HG02885 (cell line): ENCODE data around the gene TPPP.
A peak's percentile ranks its signal among the peaks of the same experiment; 100 is the strongest.
"Not testable (repeated sequence)": the region's sequence is repeated elsewhere in the genome, so short reads cannot be mapped to it uniquely, and the experiment has no call there.

Source experiments
- ATAC-seq: cut with Tn5 transposase; IDR thresholded peaks from one replicate; pipeline ENCODE4 v1.9.1; 2021; ENCODE audit warnings: mild to moderate bottlenecking; ENCODE audit not compliant: unreplicated experiment, poor library complexity

The TPPP gene

GRCh38 chr5:679166-679895, 13.8 kb downstream of the TPPP start:
- not testable (repeated sequence) for ATAC-seq

GRCh38 chr5:678521-678920, 14.6 kb downstream of the TPPP start:
- not testable (repeated sequence) for ATAC-seq

GRCh38 chr5:677131-678101, 15.7 kb downstream of the TPPP start:
- ATAC-seq = no peak

GRCh38 chr5:676699-677076, 16.5 kb downstream of the TPPP start:
- ATAC-seq = no peak

GRCh38 chr5:675871-676698, 17.1 kb downstream of the TPPP start:
- ATAC-seq = no peak

GRCh38 chr5:675111-675870, 17.9 kb downstream of the TPPP start:
- ATAC-seq = no peak

- no peak for ATAC-seq
These were observed 18.5 kb downstream of the TPPP start for GRCh38 chr5:674630-675011.

GRCh38 chr5:673831-674629, 19.1 kb downstream of the TPPP start:
- no peak for ATAC-seq

GRCh38 chr5:673161-673830, 19.9 kb downstream of the TPPP start:
- no peak for ATAC-seq

- ATAC-seq = no peak
These were observed 20.6 kb downstream of the TPPP start for GRCh38 chr5:672329-673160.

- ATAC-seq = peak; percentile 52
These were observed 21.5 kb downstream of the TPPP start for GRCh38 chr5:671459-672328.

GRCh38 chr5:670396-671270, 22.5 kb downstream of the TPPP start:
- no peak for ATAC-seq

GRCh38 chr5:669842-670395, 23.2 kb downstream of the TPPP start:
- no peak for ATAC-seq

GRCh38 chr5:669111-669841, 23.9 kb downstream of the TPPP start:
- ATAC-seq = peak; percentile 43
